A549 treated with AZD9567 at 1 μM for 4 hours (cell line): ENCODE measurements around the gene LOXHD1. TPM values are rescaled to one million over a fixed set of nuclear protein-coding genes. Genes with fewer than 3 reads are reported as not detected.

Experiments
- total RNA-seq: library from RNA; stranded (reverse); fragments of 200-300 nt; extraction: Qiagen RNA extraction; gene quantifications from 5 replicates; pipeline ENCODE4 v1.2.3, GENCODE V29; 2022; ENCODE audit not compliant: insufficient read depth

Gene LOXHD1, protein sequence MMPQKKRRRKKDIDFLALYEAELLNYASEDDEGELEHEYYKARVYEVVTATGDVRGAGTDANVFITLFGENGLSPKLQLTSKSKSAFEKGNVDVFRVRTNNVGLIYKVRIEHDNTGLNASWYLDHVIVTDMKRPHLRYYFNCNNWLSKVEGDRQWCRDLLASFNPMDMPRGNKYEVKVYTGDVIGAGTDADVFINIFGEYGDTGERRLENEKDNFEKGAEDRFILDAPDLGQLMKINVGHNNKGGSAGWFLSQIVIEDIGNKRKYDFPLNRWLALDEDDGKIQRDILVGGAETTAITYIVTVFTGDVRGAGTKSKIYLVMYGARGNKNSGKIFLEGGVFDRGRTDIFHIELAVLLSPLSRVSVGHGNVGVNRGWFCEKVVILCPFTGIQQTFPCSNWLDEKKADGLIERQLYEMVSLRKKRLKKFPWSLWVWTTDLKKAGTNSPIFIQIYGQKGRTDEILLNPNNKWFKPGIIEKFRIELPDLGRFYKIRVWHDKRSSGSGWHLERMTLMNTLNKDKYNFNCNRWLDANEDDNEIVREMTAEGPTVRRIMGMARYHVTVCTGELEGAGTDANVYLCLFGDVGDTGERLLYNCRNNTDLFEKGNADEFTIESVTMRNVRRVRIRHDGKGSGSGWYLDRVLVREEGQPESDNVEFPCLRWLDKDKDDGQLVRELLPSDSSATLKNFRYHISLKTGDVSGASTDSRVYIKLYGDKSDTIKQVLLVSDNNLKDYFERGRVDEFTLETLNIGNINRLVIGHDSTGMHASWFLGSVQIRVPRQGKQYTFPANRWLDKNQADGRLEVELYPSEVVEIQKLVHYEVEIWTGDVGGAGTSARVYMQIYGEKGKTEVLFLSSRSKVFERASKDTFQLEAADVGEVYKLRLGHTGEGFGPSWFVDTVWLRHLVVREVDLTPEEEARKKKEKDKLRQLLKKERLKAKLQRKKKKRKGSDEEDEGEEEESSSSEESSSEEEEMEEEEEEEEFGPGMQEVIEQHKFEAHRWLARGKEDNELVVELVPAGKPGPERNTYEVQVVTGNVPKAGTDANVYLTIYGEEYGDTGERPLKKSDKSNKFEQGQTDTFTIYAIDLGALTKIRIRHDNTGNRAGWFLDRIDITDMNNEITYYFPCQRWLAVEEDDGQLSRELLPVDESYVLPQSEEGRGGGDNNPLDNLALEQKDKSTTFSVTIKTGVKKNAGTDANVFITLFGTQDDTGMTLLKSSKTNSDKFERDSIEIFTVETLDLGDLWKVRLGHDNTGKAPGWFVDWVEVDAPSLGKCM (N-terminal part only)
- total RNA-seq = not detected in 5 replicates

GRCh38 chr18:46657115-46657955 is at the start of gene LOXHD1:
Gene LOXHD1, minus strand, starts transcription at chr18:46657220. Its CDS starts 187 bp downstream, at chr18:46657033.

Other genes starting within 250 kb of the LOXHD1 start
- gene ST8SIA5, start 99.8 kb upstream of the LOXHD1 start, total RNA-seq = 0.01 to 0.12 TPM (median 0.02 TPM) in 4 of 5 replicates, not detected in the other